CD14-positive monocyte (primary cell): ENCODE results near the gene SLC22A5. TPM values are rescaled to one million over a fixed set of nuclear protein-coding genes. Genes with fewer than 3 reads are reported as not detected.

Source experiments
- DNase-seq, 3 donors: peaks; one replicate each; pipeline ENCODE4 v3.0.0-alpha.2; 2011 to 2022
- H2AFZ ChIP-seq: 2 replicates; pipeline ENCODE4 v1.6.0; 2012; ENCODE audit warnings: mild to moderate bottlenecking, low read depth, low read length, inconsistent platforms; ENCODE audit not compliant: insufficient read depth, poor library complexity, severe bottlenecking
- H3K27ac ChIP-seq, 2 donors: 1 replicate in 1 of 2; 2 replicates in 1 of 2; pipeline ENCODE4 v1.5.1; 2012 to 2013; ENCODE audit warnings: low read length in 2 of 2, control low read depth in 1 of 2, inconsistent platforms in 1 of 2, low read depth in 1 of 2, mild to moderate bottlenecking in 1 of 2
- H3K27me3 ChIP-seq, 2 donors: one replicate each; pipeline versions ENCODE4 v1.6.0 to v1.6.1; 2011 to 2013; ENCODE audit warnings: low read length in 2 of 2; ENCODE audit not compliant: control insufficient read depth in 2 of 2, insufficient read depth in 2 of 2
- H3K36me3 ChIP-seq, 2 donors: replicated peaks in 1 of 2; 1 replicate in 1 of 2; 2 replicates in 1 of 2; pipeline versions ENCODE4 v1.5.1 to v1.6.1; 2012 to 2013; ENCODE audit warnings: low read length in 2 of 2, control low read depth in 1 of 2, inconsistent platforms in 1 of 2, mild to moderate bottlenecking in 1 of 2; ENCODE audit not compliant: insufficient read depth in 2 of 2, control insufficient read depth in 1 of 2
- H3K4me1 ChIP-seq, 2 donors: 1 replicate in 1 of 2; 2 replicates in 1 of 2; pipeline versions ENCODE4 v1.5.1 to v1.6.1; 2012 to 2013; ENCODE audit warnings: low read length in 2 of 2, control low read depth in 1 of 2, inconsistent platforms in 1 of 2, mild to moderate bottlenecking in 1 of 2, moderate library complexity in 1 of 2; ENCODE audit not compliant: insufficient read depth in 2 of 2, control insufficient read depth in 1 of 2
- H3K4me2 ChIP-seq: replicated peaks from 2 replicates; pipeline ENCODE3; 2012; ENCODE audit warnings: low read length, moderate library complexity, mild to moderate bottlenecking; ENCODE audit not compliant: poor library complexity, severe bottlenecking; ENCODE audit errors: extremely low read depth
- H3K4me3 ChIP-seq, 3 experiments: fragments of 200-600 bp in 1 of 3; sonication (generic) in 1 of 3; replicated peaks in 1 of 3; 1 replicate in 2 of 3; 2 replicates in 1 of 3; pipeline ENCODE4 v1.5.1; 2011 to 2013; ENCODE audit warnings: low read length in 3 of 3, mild to moderate bottlenecking in 3 of 3, control low read depth in 2 of 3, low read depth in 2 of 3, inconsistent platforms in 1 of 3, moderate library complexity in 1 of 3
- H3K79me2 ChIP-seq: 2 replicates; pipeline ENCODE4 v1.6.0; 2012; ENCODE audit warnings: mild to moderate bottlenecking, control low read depth, inconsistent platforms, low read length, moderate library complexity; ENCODE audit not compliant: insufficient read depth
- H3K9ac ChIP-seq: 2 replicates; pipeline ENCODE4 v1.6.0; 2017; ENCODE audit warnings: low read length, mild to moderate bottlenecking; ENCODE audit not compliant: insufficient read depth, poor library complexity, severe bottlenecking
- H3K9me3 ChIP-seq, 2 donors: replicated peaks in 1 of 2; 1 replicate in 1 of 2; 2 replicates in 1 of 2; pipeline versions ENCODE4 v1.5.1 to v1.6.1; 2012 to 2013; ENCODE audit warnings: low read length in 2 of 2, control low read depth in 1 of 2; ENCODE audit not compliant: control insufficient read depth in 1 of 2, insufficient read depth in 1 of 2
- H4K20me1 ChIP-seq: 2 replicates; pipeline ENCODE4 v1.6.0; 2012; ENCODE audit warnings: mild to moderate bottlenecking, low read length, control low read depth, moderate library complexity; ENCODE audit not compliant: insufficient read depth
- H3K27ac Mint-ChIP-seq, 7 donors: one replicate each; pipeline ENCODE4 v1.8.0; 2020; ENCODE audit warnings: mild to moderate bottlenecking in 7 of 7, mixed read lengths in 7 of 7, moderate library complexity in 6 of 7, inconsistent platforms in 2 of 7
- H3K27me3 Mint-ChIP-seq, 3 donors: one replicate each; pipeline ENCODE4 v1.8.0; 2021 to 2022; ENCODE audit warnings: low read depth in 3 of 3, mild to moderate bottlenecking in 3 of 3, mixed read lengths in 3 of 3, moderate library complexity in 3 of 3, inconsistent platforms in 1 of 3
- H3K36me3 Mint-ChIP-seq, 2 donors: one replicate each; pipeline ENCODE4 v1.8.0; 2020; ENCODE audit warnings: mixed read lengths in 2 of 2, inconsistent platforms in 1 of 2, mild to moderate bottlenecking in 1 of 2
- H3K4me1 Mint-ChIP-seq: one replicate; pipeline ENCODE4 v1.8.0; 2020; ENCODE audit warnings: mild to moderate bottlenecking, mixed read lengths
- H3K4me3 Mint-ChIP-seq, 2 donors: one replicate each; pipeline ENCODE4 v1.8.0; 2020; ENCODE audit warnings: mild to moderate bottlenecking in 2 of 2, mixed read lengths in 2 of 2, moderate library complexity in 1 of 2
- H3K9me3 Mint-ChIP-seq, 7 donors: one replicate each; pipeline ENCODE4 v1.8.0; 2020 to 2022; ENCODE audit warnings: mixed read lengths in 7 of 7, mild to moderate bottlenecking in 6 of 7, moderate library complexity in 6 of 7, inconsistent platforms in 2 of 7
- CTCF ChIP-seq: fragments of 200-600 bp; IDR thresholded peaks from one replicate; pipeline ENCODE4 v1.8.0; 2022; ENCODE audit warnings: antibody characterized with exemption, mild to moderate bottlenecking
- WGBS: methylation state at CpG from one replicate; pipeline ENCODE4 v1.1.5; 2013; ENCODE audit warnings: missing lambda C conversion rate; ENCODE audit not compliant: insufficient coverage; 5-methylcytosine and 5-hydroxymethylcytosine counted together
- intact Hi-C, 2 donors: fragments of 100-400 bp; cut with micrococcal nuclease; formaldehyde crosslinking; loops; one replicate each; pipeline versions ENCODE4 v1.15.0 to v1.15.1; 2023
- polyA plus RNA-seq, 3 donors: library from polyadenylated mRNA; depleted of rRNA in 1 of 3; unstranded in 2 of 3; stranded (reverse) in 1 of 3; fragments of 300-500 nt in 2 of 3; fragments of >200 nt in 1 of 3; fragmentation: Illumina TruSeq in 2 of 3; gene quantifications; 1 replicate in 2 of 3; 2 replicates in 1 of 3; pipeline ENCODE4 v1.2.3, GENCODE V29; 2012 to 2021

SLC22A5 gene
- polyA plus RNA-seq, 3 donors: 2.4 to 14.6 (median 3.5) TPM

DNA sequence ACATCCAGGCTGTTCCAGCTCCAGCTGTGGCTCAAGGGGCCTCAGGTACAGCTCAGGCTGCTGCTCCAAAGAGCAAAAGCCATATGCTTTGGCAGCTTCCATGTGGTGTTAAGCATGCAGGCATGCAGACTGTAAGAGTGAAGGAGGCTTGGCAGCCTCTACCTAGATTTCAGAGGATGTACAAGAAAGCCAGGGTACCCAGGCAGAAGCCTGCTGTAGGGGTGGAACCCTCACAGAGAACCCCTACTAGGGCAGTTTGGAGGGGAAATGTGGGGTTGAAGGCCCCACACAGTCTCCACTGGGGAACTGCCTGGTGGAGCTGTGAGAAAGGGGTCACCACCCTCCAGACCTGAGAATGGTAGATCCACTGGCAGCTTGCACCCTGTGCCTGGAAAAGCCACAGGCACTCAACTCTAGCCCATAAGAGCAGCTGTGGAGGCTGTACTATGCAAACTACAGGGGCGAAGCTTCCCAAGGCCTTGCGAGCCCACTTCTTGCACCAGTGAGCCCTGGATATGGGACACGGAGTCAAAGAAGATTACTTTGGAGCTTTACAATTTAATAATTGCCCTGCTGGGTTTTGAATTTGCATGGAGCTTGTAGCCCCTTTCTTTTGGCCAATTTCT is 14.3 kb upstream of the SLC22A5 start:
- Mint-ChIP-seq H3K27me3 (peaks cover 1 to 3% (median 3%) of the 10 kb centered on the region in 3 donors), H3K27ac (peak overlapping the region; percentile 85 to 96 (median 94)), H3K4me1 (peaks cover 31% of the 10 kb centered on the region), H3K4me3 (no peak overlapping the region), H3K36me3 (peaks cover 0 to 5% of the 10 kb centered on the region in 2 donors), H3K9me3 (peaks cover 6 to 16% (median 10%) of the 10 kb centered on the region in 7 donors)
- Histone ChIP-seq H3K4me2 (no peak overlapping the region), H3K9ac (no peak overlapping the region), H3K9me3 (peaks cover 0 to 6% of the 10 kb centered on the region in 2 donors), H3K27ac (peak overlapping the region; percentile 90), H3K79me2 (no peaks in the 10 kb centered on the region), H4K20me1 (no peaks in the 10 kb centered on the region), H2AFZ (peak overlapping the region; percentile 43), H3K27me3 (no peaks in the 10 kb centered on the region), H3K4me3 (no peak overlapping the region), H3K4me1 (peaks cover 26% of the 10 kb centered on the region in 2 donors), H3K36me3 (no peaks in the 10 kb centered on the region)
- no peak for TF ChIP-seq CTCF
- DNase-seq: no peak
- intact Hi-C loops: no loop called here
- 100% methylated on average over 2 of the region's 3 CpGs for WGBS

DNA sequence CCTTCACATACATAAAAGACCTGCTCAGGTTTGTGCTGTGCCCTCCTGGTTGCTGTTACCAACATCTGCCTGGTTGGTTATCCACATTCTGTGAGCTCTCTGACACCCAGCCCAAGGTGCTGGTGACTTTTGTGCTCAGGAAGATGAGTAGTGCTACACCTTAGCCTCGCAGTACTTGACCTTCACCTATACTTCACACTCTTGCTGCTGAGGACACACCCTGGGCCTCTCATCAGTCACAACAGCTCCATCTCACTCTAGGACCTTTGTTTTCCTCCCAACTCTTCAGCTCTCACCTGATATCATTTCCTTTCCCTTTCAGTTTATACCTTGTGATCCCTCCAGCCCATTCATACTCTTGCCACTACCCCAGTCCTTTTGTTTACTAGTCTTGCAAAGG is 10.7 kb upstream of the SLC22A5 start:
- DNase-seq: no peak
- Mint-ChIP-seq H3K27me3 (peaks cover 0 to 3% (median 1%) of the 10 kb centered on the region in 3 donors), H3K4me3 (no peak overlapping the region), H3K36me3 (peaks cover 4 to 5% of the 10 kb centered on the region in 2 donors), H3K4me1 (peaks cover 30% of the 10 kb centered on the region), H3K27ac (no peak overlapping the region), H3K9me3 (peaks cover 6 to 11% (median 9%) of the 10 kb centered on the region in 7 donors)
- intact Hi-C loops: no loop called here
- H4K20me1 ChIP-seq: no peaks in the 10 kb centered on the region
- H2AFZ ChIP-seq: no peak overlapping the region
- H3K4me2 ChIP-seq: no peak overlapping the region
- H3K27me3 ChIP-seq: no peaks in the 10 kb centered on the region
- H3K27ac ChIP-seq: no peak overlapping the region
- 91% methylated on average over 1 of the region's 1 CpG for WGBS
- no peaks in the 10 kb centered on the region for H3K36me3 ChIP-seq
- H3K4me1 ChIP-seq: peaks cover 23 to 25% of the 10 kb centered on the region in 2 donors
- no peak for TF ChIP-seq CTCF
- H3K79me2 ChIP-seq: no peaks in the 10 kb centered on the region
- H3K9ac ChIP-seq: no peak overlapping the region
- H3K9me3 ChIP-seq: peaks cover 0 to 6% of the 10 kb centered on the region in 2 donors
- no peak overlapping the region for H3K4me3 ChIP-seq
